22Rv1 (cell line): ENCODE data around the gene OCIAD2.

ENCODE experiments used
- ZFX ChIP-seq: fragments of 450-650 bp; IDR thresholded peaks from 2 replicates; pipeline ENCODE4 v1.6.1; 2017; ENCODE audit warnings: antibody characterized with exemption, borderline replicate concordance
- TF ChIP-seq, protein P1 (sequence below): fragments of 450-650 bp; IDR thresholded peaks from 2 replicates; pipeline ENCODE4 v1.5.1; 2017; ENCODE audit warnings: mild to moderate bottlenecking

DNA sequence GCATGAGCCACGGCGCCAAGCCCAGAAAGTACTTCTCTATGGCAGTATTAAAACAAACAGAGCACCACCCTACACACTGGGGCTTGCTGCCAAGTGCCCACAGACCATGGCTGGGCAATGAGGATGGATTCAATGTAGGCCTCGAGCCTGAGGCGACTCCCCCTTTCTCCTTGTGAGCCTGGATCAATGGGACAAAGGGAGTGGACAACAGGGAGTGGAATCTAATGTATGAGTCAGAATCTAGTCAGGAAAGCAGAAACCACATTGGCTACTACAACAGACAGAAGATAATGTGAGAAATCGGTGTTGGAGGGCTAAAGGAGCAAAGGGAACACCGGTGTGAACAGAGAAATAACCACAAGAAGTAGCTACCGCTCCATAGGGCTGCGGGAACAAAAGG lies 37.7 kb upstream of the OCIAD2 start:
- TF ChIP-seq, protein P1, sequence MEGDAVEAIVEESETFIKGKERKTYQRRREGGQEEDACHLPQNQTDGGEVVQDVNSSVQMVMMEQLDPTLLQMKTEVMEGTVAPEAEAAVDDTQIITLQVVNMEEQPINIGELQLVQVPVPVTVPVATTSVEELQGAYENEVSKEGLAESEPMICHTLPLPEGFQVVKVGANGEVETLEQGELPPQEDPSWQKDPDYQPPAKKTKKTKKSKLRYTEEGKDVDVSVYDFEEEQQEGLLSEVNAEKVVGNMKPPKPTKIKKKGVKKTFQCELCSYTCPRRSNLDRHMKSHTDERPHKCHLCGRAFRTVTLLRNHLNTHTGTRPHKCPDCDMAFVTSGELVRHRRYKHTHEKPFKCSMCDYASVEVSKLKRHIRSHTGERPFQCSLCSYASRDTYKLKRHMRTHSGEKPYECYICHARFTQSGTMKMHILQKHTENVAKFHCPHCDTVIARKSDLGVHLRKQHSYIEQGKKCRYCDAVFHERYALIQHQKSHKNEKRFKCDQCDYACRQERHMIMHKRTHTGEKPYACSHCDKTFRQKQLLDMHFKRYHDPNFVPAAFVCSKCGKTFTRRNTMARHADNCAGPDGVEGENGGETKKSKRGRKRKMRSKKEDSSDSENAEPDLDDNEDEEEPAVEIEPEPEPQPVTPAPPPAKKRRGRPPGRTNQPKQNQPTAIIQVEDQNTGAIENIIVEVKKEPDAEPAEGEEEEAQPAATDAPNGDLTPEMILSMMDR = no peak
- TF ChIP-seq ZFX = no peak
